SK-N-SH (cell line): Measurements from ENCODE around the gene UCP3. TPM values are rescaled to one million over a fixed set of nuclear protein-coding genes. Genes with fewer than 3 reads are reported as not detected.

Source experiments
- CTCF ChIA-PET: fragments of 300-600, 350-600 bp; formaldehyde crosslinking; extraction: SDS; loops from one replicate; lab custom pipeline; 2021; lab: Yijun Ruan, JAX
- POLR2A ChIA-PET: fragments of 350-600 bp; sonication (Branson Sonifier 250); formaldehyde crosslinking; extraction: SDS; loops from one replicate; lab custom pipeline; 2020; ENCODE audit warnings: antibody characterized with exemption, inconsistent platforms; lab: Yijun Ruan, JAX
- DNase-seq: peaks from one replicate; pipeline ENCODE4 v3.0.0; 2012
- H2AFZ ChIP-seq: fragments of 200-600 bp; sonication (generic); 2 replicates; pipeline ENCODE4 v1.8.1; 2016; ENCODE audit warnings: antibody characterized with exemption, mild to moderate bottlenecking, low read depth
- H3F3A ChIP-seq: fragments of 200-600 bp; sonication (generic); replicated peaks from 2 replicates; pipeline ENCODE3; 2016; ENCODE audit warnings: antibody characterized with exemption, mild to moderate bottlenecking; ENCODE audit not compliant: insufficient read depth
- H3K27ac ChIP-seq, 2 experiments: fragments of 200-500 bp in 1 of 2; fragments of 200-600 bp in 1 of 2; sonication (Bioruptor generic) in 1 of 2; sonication (generic), shearing (Covaris generic) in 1 of 2; 2 replicates each; pipeline versions ENCODE4 v1.5.1 to v1.6.1; 2014 to 2016; ENCODE audit warnings: low read depth in 2 of 2, inconsistent platforms in 1 of 2, low read length in 1 of 2, mild to moderate bottlenecking in 1 of 2, mixed read lengths in 1 of 2
- H3K27me3 ChIP-seq: fragments of 200-600 bp; sonication (generic), shearing (Covaris generic); 2 replicates; pipeline ENCODE4 v1.6.1; 2016; ENCODE audit warnings: mixed run types; ENCODE audit not compliant: insufficient read depth
- H3K36me3 ChIP-seq, 2 experiments: fragments of 200-500 bp in 1 of 2; fragments of 200-600 bp in 1 of 2; sonication (Bioruptor generic) in 1 of 2; sonication (generic) in 1 of 2; replicated peaks in 1 of 2; 2 replicates each; pipeline versions ENCODE3 to v1.5.1; 2014 to 2016; ENCODE audit warnings: low read length in 1 of 2, mild to moderate bottlenecking in 1 of 2; ENCODE audit not compliant: insufficient read depth in 2 of 2, control insufficient read depth in 1 of 2
- H3K4me1 ChIP-seq, 2 experiments: fragments of 200-500 bp in 1 of 2; fragments of 200-600 bp in 1 of 2; sonication (Bioruptor generic) in 1 of 2; sonication (generic), shearing (Covaris generic) in 1 of 2; 2 replicates each; pipeline versions ENCODE4 v1.5.1 to v1.6.1; 2014 to 2016; ENCODE audit warnings: low read depth in 1 of 2, low read length in 1 of 2, mixed run types in 1 of 2; ENCODE audit not compliant: insufficient read depth in 2 of 2, control insufficient read depth in 1 of 2
- H3K4me2 ChIP-seq: fragments of 200-600 bp; sonication (generic), shearing (Covaris generic); 2 replicates; pipeline ENCODE4 v1.6.1; 2017; ENCODE audit warnings: mixed run types
- H3K4me3 ChIP-seq, 2 experiments: fragments of 200-500 bp in 1 of 2; fragments of 200-600 bp in 1 of 2; sonication (Bioruptor generic) in 1 of 2; sonication (generic), shearing (Covaris generic) in 1 of 2; 2 replicates each; pipeline versions ENCODE4 v1.5.1 to v1.8.1; 2014 to 2016; ENCODE audit warnings: low read depth in 2 of 2, inconsistent platforms in 1 of 2, low read length in 1 of 2, mild to moderate bottlenecking in 1 of 2, mixed read lengths in 1 of 2, moderate library complexity in 1 of 2
- H3K79me2 ChIP-seq: fragments of 200-600 bp; sonication (generic); 2 replicates; pipeline ENCODE4 v1.8.1; 2017; ENCODE audit warnings: mild to moderate bottlenecking; ENCODE audit not compliant: insufficient read depth
- H3K9ac ChIP-seq: fragments of 200-600 bp; sonication (generic); 2 replicates; pipeline ENCODE4 v1.6.1; 2017; ENCODE audit warnings: mixed run types
- H3K9me2 ChIP-seq: fragments of 200-600 bp; sonication (generic); 2 replicates; pipeline ENCODE4 v1.6.1; 2017; ENCODE audit warnings: mixed run types
- H3K9me3 ChIP-seq: fragments of 200-600 bp; sonication (generic); 2 replicates; pipeline ENCODE4 v1.6.1; 2017; ENCODE audit warnings: mixed run types, mild to moderate bottlenecking, moderate library complexity
- H4K20me1 ChIP-seq: fragments of 200-600 bp; sonication (generic); 2 replicates; pipeline ENCODE4 v1.6.1; 2017; ENCODE audit warnings: mild to moderate bottlenecking, mixed run types; ENCODE audit not compliant: insufficient read depth
- CTCF ChIP-seq: fragments of 200-600 bp; sonication (generic); IDR thresholded peaks from 2 replicates; pipeline ENCODE4 v1.6.1; 2017; ENCODE audit warnings: antibody characterized with exemption, mild to moderate bottlenecking, moderate library complexity
- EZH2phosphoT487 ChIP-seq: fragments of 200-600 bp; sonication (generic); IDR thresholded peaks from 2 replicates; pipeline ENCODE4 v1.6.1; 2017; ENCODE audit warnings: low read depth, mixed run types, mild to moderate bottlenecking, antibody characterized with exemption, moderate library complexity, borderline replicate concordance
- FOSL2 ChIP-seq: IDR thresholded peaks from 2 replicates; pipeline ENCODE4 v1.4.0; 2012; ENCODE audit warnings: low read depth, mild to moderate bottlenecking, moderate library complexity, borderline replicate concordance
- IRF3 ChIP-seq: fragments of 150-350 bp; IDR thresholded peaks from 2 replicates; pipeline ENCODE4 v1.6.1; 2016; ENCODE audit warnings: mild to moderate bottlenecking, low read depth, low read length
- NRF1 ChIP-seq: IDR thresholded peaks from 2 replicates; pipeline ENCODE4 v1.6.1; 2012; ENCODE audit warnings: low read depth, mild to moderate bottlenecking, low read length
- POLR2AphosphoS5 ChIP-seq: IDR thresholded peaks from 2 replicates; pipeline ENCODE4 v1.6.1; 2012; ENCODE audit warnings: low read depth, low read length
- RAD21 ChIP-seq: IDR thresholded peaks from 2 replicates; pipeline ENCODE4 v1.6.1; 2012; ENCODE audit warnings: mild to moderate bottlenecking, low read length
- REST ChIP-seq: IDR thresholded peaks from 2 replicates; pipeline ENCODE4 v1.6.1; 2012; ENCODE audit warnings: mild to moderate bottlenecking, low read depth, low read length, moderate library complexity
- RFX5 ChIP-seq: IDR thresholded peaks from 2 replicates; pipeline ENCODE4 v1.6.1; 2012; ENCODE audit warnings: mild to moderate bottlenecking, improper control_type of control experiment, low read length
- USF1 ChIP-seq: IDR thresholded peaks from 2 replicates; pipeline ENCODE4 v1.4.0; 2012; ENCODE audit warnings: low read depth, borderline replicate concordance
- YY1 ChIP-seq: IDR thresholded peaks from 2 replicates; pipeline ENCODE4 v1.4.0; 2012; ENCODE audit warnings: low read depth, mild to moderate bottlenecking
- ZBTB33 ChIP-seq: IDR thresholded peaks from 2 replicates; pipeline ENCODE4 v1.4.0; 2012; ENCODE audit warnings: low read depth, borderline replicate concordance
- WGBS: methylation state at CpG from one replicate; pipeline ENCODE4 v1.1.6; 2017; ENCODE audit warnings: low lambda C conversion rate; 5-methylcytosine and 5-hydroxymethylcytosine counted together
- polyA plus RNA-seq, 3 experiments: library from polyadenylated mRNA; depleted of rRNA; stranded (reverse); fragments of >200 nt; gene quantifications; 2 replicates each; pipeline ENCODE4 v1.2.3, GENCODE V29; 2012

Gene UCP3
- polyA plus RNA-seq, 1 of the 3 experiments (the other 2 are of a cell fraction), result 1.2 TPM

- H3K4me3 ChIP-seq, result no peak overlapping the region
- peaks cover 0 to 6% of the 10 kb centered on the region in 2 experiments; a peak in 1 of 4 replicates for H3K4me1 ChIP-seq
- no peaks in the 10 kb centered on the region for H3K27me3 ChIP-seq
- ChIA-PET POLR2A (no interaction called here), CTCF (no interaction called here)
- H4K20me1 ChIP-seq, result no peaks in the 10 kb centered on the region
- no peaks in the 10 kb centered on the region for H3K9me2 ChIP-seq
- no peak overlapping the region for H3K4me2 ChIP-seq
- H3K27ac ChIP-seq, result no peak overlapping the region
- TF ChIP-seq IRF3, result no peak
- no peak for TF ChIP-seq FOSL2
- TF ChIP-seq NRF1, result no peak
- no peak for TF ChIP-seq REST
- TF ChIP-seq EZH2phosphoT487, result no peak
- TF ChIP-seq CTCF, result no peak
- TF ChIP-seq YY1, result no peak
- TF ChIP-seq RFX5, result no peak
- no peak for TF ChIP-seq USF1
- no peak for TF ChIP-seq RAD21
- no peak for TF ChIP-seq ZBTB33
- TF ChIP-seq POLR2AphosphoS5, result no peak
- no peak for DNase-seq
- H3K36me3 ChIP-seq, result peaks cover 10 to 37% of the 10 kb centered on the region in 2 experiments
- 90% methylated on average over 4 of the region's 4 CpGs for WGBS
- no peaks in the 10 kb centered on the region for H3K9me3 ChIP-seq
- no peak overlapping the region for H2AFZ ChIP-seq
- H3K79me2 ChIP-seq, result no peaks in the 10 kb centered on the region; the same call in 1 of the 2 replicates
- no peak overlapping the region for H3K9ac ChIP-seq
- H3F3A ChIP-seq, result peaks cover 11% of the 10 kb centered on the region
Measured at GRCh38 chr11:74020539-74020938, 11.7 kb upstream of the UCP3 start.
